Measurements from ENCODE around the gene PTGES3.
"Not testable (repeated sequence)": the region's sequence is repeated elsewhere in the genome, so short reads cannot be mapped to it uniquely, and the experiment has no call there.

PTGES3 gene

GRCh38 chr12:56704522-56704921 is 16.4 kb upstream of the PTGES3 start:
- not testable (repeated sequence) for DNase-seq

GRCh38 chr12:56699020-56699661 is 11.1 kb upstream of the PTGES3 start:
- no peak for DNase-seq

GRCh38 chr12:56695327-56696101 is 7.4 kb upstream of the PTGES3 start:
- DNase-seq, result no peak

- DNase-seq, result no peak
Observed at GRCh38 chr12:56694161-56694560, 6.1 kb upstream of the PTGES3 start.

- DNase-seq, result no peak
Observed at GRCh38 chr12:56688846-56689109, 694 bp upstream of the PTGES3 start.

GRCh38 chr12:56687223-56688128 is 608 bp downstream of the PTGES3 start:
- peak; percentile 85 for DNase-seq

GRCh38 chr12:56684745-56685359 is 3.2 kb downstream of the PTGES3 start:
- DNase-seq, result peak; percentile 56

- peak; percentile 38 for DNase-seq
Observed at GRCh38 chr12:56682323-56682722, 5.8 kb downstream of the PTGES3 start.

- DNase-seq, result peak; percentile 49
Observed at GRCh38 chr12:56679883-56680575, 8.1 kb downstream of the PTGES3 start.

- DNase-seq, result peak; percentile 44
Observed at GRCh38 chr12:56678852-56679251, 9.2 kb downstream of the PTGES3 start.

- peak; percentile 50 for DNase-seq
Observed at GRCh38 chr12:56677680-56678079, 10.4 kb downstream of the PTGES3 start.

- DNase-seq, result no peak
Observed at GRCh38 chr12:56676851-56677580, 11.1 kb downstream of the PTGES3 start.

GRCh38 chr12:56671608-56672007 is 16.5 kb downstream of the PTGES3 start:
- no peak for DNase-seq

- DNase-seq, result no peak
Observed at GRCh38 chr12:56670836-56671235, 17.2 kb downstream of the PTGES3 start.

GRCh38 chr12:56668197-56668457 is 20.0 kb downstream of the PTGES3 start:
- no peak for DNase-seq

- DNase-seq, result no peak
Observed at GRCh38 chr12:56661979-56662638, 26.0 kb downstream of the PTGES3 start.

GRCh38 chr12:56661560-56661959 is 26.5 kb downstream of the PTGES3 start:
- no peak for DNase-seq

GRCh38 chr12:56658921-56659320 is 29.2 kb downstream of the PTGES3 start:
- DNase-seq, result no peak

GRCh38 chr12:56657416-56658379 is 30.4 kb downstream of the PTGES3 start:
- DNase-seq, result no peak

- DNase-seq, result not testable (repeated sequence)
Observed at GRCh38 chr12:56653781-56654180, 34.3 kb downstream of the PTGES3 start.
